Right cardiac atrium (tissue), 5 donors: ENCODE results near the gene NRCAM. TPM values are rescaled to one million over a fixed set of nuclear protein-coding genes. Genes with fewer than 3 reads are reported as not detected.

Source experiments
- ATAC-seq, 2 donors: fragments of 200-7000 bp; cut with Tn5 transposase; one replicate each; pipeline versions ENCODE4 v1.8.0 to v1.9.1; 2020; ENCODE audit warnings: moderate library complexity in 2 of 2, mild to moderate bottlenecking in 1 of 2
- DNase-seq, 3 donors: peaks; one replicate each; pipeline ENCODE4 v3.0.0-alpha.2; 2020
- H3K27ac ChIP-seq: one replicate; pipeline ENCODE4 v1.5.1; 2013; ENCODE audit warnings: mild to moderate bottlenecking, low read length, control low read depth, moderate library complexity
- H3K27me3 ChIP-seq: one replicate; pipeline ENCODE4 v1.6.1; 2013; ENCODE audit not compliant: control insufficient read depth, insufficient read depth
- H3K4me1 ChIP-seq: one replicate; pipeline ENCODE4 v1.6.1; 2013; ENCODE audit warnings: low read length; ENCODE audit not compliant: control insufficient read depth, insufficient read depth
- H3K4me3 ChIP-seq: one replicate; pipeline ENCODE4 v1.5.1; 2013; ENCODE audit warnings: low read length, control low read depth
- H3K9me3 ChIP-seq: one replicate; pipeline ENCODE4 v1.6.1; 2013; ENCODE audit warnings: low read length; ENCODE audit not compliant: control insufficient read depth
- WGBS: extraction: QIAGEN DNeasy Blood & Tissue Kit; methylation state at CpG from one replicate; pipeline ENCODE4 v1.1.7; 2013; 5-methylcytosine and 5-hydroxymethylcytosine counted together
- intact Hi-C, 4 donors: fragments of 100-400 bp; cut with DNase I; formaldehyde crosslinking; loops; one replicate each; pipeline versions ENCODE4 v1.11.0 to v1.14.0; 2022 to 2023
- polyA plus RNA-seq: library from polyadenylated mRNA; stranded (reverse); fragments of 200-250 nt; gene quantifications from one replicate; pipeline ENCODE4 v1.2.3, GENCODE V29; 2013
- total RNA-seq, 4 donors: library from RNA; stranded (reverse); fragmentation: NEBNext Ultra II Directional; extraction: Animal tissue kit (Norgen Biotek cat#: 25700); gene quantifications; one replicate each; pipeline ENCODE4 v1.2.1, GENCODE V29; 2021
- donor health status: healthy with polysubstance abuse.
- donor health status: DM: no; HTN: yes; CAD: no.
- donor health status: DM: no; HTN: no; CAD: no.
- donor health status: DM: no; HTN: yes; CAD: no; lungs with severe emphysema.
- donor health status: DM: yes; HTN: yes; CAD: no.

NRCAM gene
- total and polyA plus RNA-seq, 5 donors: 0.59 to 1.3 (median 1.1) TPM

DNA sequence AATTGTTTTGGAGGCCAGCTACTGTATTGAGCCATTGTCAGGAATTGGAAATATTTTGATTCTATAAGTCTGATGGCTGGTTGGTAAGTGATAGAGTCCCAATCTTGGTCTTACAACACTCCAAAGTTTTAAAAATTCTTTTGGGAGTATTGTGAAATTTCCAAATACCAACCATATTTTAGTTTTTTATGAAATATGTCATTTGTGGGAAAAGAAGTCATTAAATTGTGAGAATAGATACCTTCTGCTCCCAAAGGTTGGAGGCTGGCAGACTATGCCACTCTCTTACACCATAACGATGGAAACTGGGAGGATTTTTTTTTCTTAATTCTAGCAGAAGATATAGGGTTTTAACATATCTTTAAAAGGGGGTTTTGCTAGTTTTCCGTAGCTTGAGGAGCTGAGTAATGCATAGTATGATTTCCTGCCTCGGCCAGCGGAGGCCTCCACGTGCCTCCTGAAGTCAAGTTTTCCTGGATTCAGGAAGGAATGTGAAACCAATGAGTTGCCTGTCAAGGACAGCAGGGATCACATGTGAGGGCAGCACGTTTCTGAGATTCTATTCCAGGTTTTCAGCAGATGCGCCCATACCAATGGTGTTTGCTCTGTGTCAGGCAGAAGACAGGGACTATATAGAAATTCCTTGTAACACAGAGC is 233.9 kb downstream of the NRCAM start:
- Histone ChIP-seq H3K4me3 (no peak overlapping the region), H3K27me3 (no peaks in the 10 kb centered on the region), H3K9me3 (no peaks in the 10 kb centered on the region), H3K4me1 (no peaks in the 10 kb centered on the region), H3K27ac (no peak overlapping the region)
- intact Hi-C loops: no loop called here
- no peak for ATAC-seq
- WGBS: 58% methylated on average over 7 of the region's 7 CpGs
- no peak for DNase-seq

DNA sequence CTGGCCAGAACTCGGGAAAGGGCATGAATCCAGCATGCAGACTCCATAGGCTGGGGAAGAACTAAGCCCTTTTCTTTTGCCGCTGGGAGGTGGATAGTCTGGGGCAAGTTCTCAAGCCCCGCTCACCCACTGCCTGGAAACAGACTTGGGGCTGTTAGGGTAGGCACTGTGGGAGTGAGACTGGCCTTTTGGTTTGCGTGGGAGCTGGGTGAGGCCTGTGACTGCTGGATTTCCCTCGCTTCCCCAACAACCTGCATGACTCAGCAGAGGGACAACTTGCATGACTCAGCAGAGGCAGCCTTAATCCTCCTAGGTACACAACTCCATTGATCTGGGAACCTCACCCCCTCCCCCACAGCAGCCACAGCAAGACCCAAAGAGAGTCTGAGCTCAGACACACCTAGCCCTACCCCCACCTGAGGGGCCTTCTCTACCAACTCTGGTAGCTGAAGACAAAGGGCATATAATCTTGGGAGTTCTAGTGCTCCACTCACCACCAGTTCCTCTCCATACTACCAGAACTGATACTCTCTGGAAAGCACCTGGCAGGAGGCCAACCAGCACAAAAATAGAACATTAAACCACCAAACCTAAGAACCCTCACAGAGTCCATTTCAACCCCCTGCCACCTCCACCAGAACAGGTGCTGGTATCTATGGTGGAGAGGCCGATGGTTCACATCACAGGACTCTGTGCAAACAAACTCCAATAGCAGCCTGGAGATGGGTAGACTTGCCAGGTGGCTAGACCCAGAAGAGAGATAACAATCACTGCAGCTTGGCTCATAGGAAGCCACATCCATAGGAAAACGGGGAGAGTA is 244.6 kb downstream of the NRCAM start:
- no peak overlapping the region for H3K4me3 ChIP-seq
- no peak for ATAC-seq
- intact Hi-C loops: no loop called here
- no peaks in the 10 kb centered on the region for H3K4me1 ChIP-seq
- DNase-seq: no peak
- 79% methylated on average over 7 of the region's 7 CpGs for WGBS
- H3K9me3 ChIP-seq: no peaks in the 10 kb centered on the region
- H3K27ac ChIP-seq: no peak overlapping the region
- H3K27me3 ChIP-seq: no peaks in the 10 kb centered on the region

DNA sequence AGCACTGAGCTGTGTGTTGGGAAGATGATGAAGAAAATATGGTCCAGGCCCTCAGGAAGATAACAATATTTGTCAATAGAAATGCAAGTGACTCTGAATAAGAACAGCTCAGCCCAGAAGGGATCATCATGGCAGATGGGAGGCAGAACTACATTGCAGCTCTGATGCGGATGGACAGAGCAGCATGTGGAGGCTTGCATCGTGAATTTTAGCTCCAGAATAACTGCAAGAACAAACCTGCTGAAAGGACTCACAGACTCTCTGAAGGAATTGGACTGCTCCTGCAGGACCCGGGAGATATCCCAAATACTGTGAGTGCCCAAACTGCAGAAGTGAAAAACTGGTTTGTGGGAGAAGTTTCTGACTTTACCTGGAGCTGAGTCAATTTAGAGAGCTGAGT is 245.4 kb downstream of the NRCAM start:
- ATAC-seq (no peak), DNase-seq (no peak)
- Histone ChIP-seq H3K4me3 (no peak overlapping the region), H3K27me3 (no peaks in the 10 kb centered on the region), H3K4me1 (no peaks in the 10 kb centered on the region), H3K9me3 (no peaks in the 10 kb centered on the region), H3K27ac (no peak overlapping the region)
- intact Hi-C loops: no loop called here
- WGBS: 95% methylated on average over 3 of the region's 3 CpGs

DNA sequence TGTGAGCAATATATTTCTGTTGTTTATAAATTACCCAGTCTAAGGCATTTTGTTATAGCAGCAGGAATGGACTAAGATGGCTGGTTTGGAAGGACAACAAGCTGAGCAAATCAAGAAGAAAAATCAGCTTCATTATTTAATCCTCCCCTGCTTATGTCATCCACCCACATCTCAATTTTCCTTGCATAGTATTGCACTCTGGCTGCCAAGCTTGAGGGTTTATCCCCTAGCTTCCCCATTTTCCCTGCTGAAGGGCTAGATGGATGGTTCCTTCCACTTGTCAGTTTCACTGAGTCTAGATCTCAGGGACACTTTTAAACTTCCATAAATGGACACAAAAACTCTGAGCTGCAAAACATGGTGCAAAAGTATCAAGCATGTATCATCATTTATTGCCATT is 250.9 kb downstream of the NRCAM start:
- Histone ChIP-seq H3K9me3 (no peaks in the 10 kb centered on the region), H3K27ac (no peak overlapping the region), H3K4me1 (no peaks in the 10 kb centered on the region), H3K27me3 (no peaks in the 10 kb centered on the region), H3K4me3 (no peak overlapping the region)
- DNase-seq: no peak
- ATAC-seq: no peak
- intact Hi-C loops: no loop called here

DNA sequence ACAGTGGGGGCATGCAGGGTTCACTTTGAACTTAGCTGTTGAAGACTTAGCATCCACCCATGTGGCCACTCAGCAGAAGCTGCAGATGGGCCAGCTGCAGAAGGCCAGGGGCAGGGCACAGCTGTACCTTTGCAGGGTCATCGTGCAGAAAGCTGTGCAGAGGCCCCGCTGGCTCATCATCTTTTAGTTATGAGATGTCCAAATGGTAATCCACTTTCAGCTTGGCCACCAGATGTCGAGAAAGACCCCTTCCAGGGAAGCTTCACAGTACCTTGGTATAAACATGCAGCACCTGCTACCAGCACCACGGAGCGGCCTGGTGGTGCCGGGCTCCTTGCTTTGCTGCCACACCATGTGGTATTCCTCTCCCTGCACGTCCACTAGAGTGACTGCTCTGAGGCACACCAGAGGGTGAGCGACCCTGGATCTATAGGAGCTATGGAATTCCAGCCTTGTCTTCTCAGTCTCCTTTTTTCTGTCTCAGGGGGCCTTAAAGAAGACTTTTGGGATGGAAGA is 251.9 kb downstream of the NRCAM start:
- 87% methylated on average over 8 of the region's 8 CpGs for WGBS
- Histone ChIP-seq H3K27me3 (no peaks in the 10 kb centered on the region), H3K9me3 (no peaks in the 10 kb centered on the region), H3K4me3 (no peak overlapping the region), H3K27ac (no peak overlapping the region), H3K4me1 (no peaks in the 10 kb centered on the region)
- intact Hi-C loops: no loop called here
- no peak for DNase-seq
- no peak for ATAC-seq

DNA sequence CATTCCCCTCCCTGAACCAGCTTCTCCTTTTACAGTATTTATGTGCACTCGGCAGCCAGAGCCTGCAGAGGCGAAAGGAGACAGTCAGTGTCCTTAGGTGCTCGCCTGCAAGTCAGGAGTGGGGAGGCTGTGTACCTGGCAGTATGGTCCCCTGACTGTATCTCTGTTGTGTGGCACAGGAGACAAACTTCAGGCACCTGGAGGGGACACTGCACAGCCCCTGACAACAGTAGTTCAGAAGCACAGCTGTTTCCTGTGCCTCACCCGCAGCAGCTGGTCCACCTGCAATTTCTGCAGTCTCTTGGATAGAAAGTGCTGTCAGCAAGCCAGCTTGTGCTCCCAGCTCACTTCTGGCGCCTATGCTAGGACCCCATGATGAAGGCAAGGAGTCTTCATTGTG is 252.7 kb downstream of the NRCAM start:
- WGBS: 58% methylated on average over 5 of the region's 5 CpGs
- intact Hi-C loops: no loop called here
- H3K9me3 ChIP-seq: no peaks in the 10 kb centered on the region
- H3K4me1 ChIP-seq: no peaks in the 10 kb centered on the region
- ATAC-seq: no peak
- no peak overlapping the region for H3K27ac ChIP-seq
- H3K27me3 ChIP-seq: no peaks in the 10 kb centered on the region
- H3K4me3 ChIP-seq: no peak overlapping the region
- DNase-seq: no peak

DNA sequence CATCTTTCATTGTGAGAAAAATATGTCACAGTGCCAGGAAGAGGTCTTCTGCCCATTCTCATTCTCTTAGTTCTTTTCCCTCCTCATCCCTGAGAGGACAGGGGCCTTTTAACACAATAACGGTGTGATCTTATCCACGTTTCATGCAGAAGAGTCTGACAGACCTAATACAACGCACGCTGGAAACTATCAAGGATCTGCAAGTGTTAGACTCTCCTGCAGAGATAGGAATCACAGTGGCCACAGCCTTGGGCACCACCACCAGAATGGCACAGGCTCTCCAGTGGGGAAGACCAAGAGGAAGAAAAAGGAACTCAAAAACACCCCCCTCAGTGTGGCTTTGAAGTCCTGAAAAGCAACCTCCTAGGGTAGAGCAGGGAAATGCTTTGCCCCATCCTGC is 253.5 kb downstream of the NRCAM start:
- intact Hi-C loops: no loop called here
- DNase-seq (no peak), ATAC-seq (no peak)
- Histone ChIP-seq H3K4me3 (no peak overlapping the region), H3K9me3 (no peaks in the 10 kb centered on the region), H3K27me3 (no peaks in the 10 kb centered on the region), H3K4me1 (no peaks in the 10 kb centered on the region), H3K27ac (no peak overlapping the region)
- WGBS: 32% methylated on average over 4 of the region's 4 CpGs

DNA sequence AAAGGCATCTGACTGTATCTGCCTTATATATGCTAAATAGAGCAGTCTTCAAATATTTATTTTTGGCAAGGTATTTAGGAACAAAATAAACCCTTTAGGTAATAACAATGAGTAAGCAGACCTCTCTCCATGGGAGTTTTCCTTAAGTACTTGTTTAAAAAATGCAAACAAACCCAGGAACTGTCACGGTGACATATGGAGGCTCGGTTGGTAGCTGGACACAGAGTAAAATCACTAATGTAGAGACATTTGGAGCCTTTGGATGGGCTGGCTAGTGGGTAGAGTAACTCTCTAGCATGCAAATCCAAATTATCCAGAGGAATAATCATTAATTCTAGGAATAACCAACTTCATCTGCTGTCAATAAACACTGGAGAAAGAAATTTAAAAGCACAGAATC is 254.5 kb downstream of the NRCAM start:
- Histone ChIP-seq H3K27ac (no peak overlapping the region), H3K4me1 (no peaks in the 10 kb centered on the region), H3K27me3 (no peaks in the 10 kb centered on the region), H3K9me3 (no peaks in the 10 kb centered on the region), H3K4me3 (no peak overlapping the region)
- intact Hi-C loops: no loop called here
- WGBS: 75% methylated on average over 2 of the region's 2 CpGs
- no peak for DNase-seq
- ATAC-seq: no peak

DNA sequence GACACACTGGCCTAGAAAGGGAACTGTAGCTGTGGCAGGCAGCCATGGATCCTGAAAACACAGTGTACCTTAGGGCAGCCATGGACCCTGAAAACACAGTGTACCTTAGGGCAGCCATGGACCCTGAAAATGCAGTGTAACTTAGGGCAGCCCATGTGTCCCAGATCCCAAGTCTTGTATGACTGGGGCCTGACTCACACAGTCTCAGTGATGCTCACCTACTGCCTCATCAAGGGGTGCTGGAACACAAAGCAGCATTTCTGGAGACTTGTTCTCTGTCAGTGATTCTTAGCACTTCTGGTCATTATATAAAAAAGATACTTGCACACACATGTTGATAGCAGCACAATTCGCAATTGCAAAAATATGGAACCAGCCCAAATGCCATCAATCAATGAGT is 255.9 kb downstream of the NRCAM start:
- no peak for ATAC-seq
- intact Hi-C loops: no loop called here
- Histone ChIP-seq H3K4me1 (no peaks in the 10 kb centered on the region), H3K27me3 (no peaks in the 10 kb centered on the region), H3K4me3 (no peak overlapping the region), H3K9me3 (no peaks in the 10 kb centered on the region), H3K27ac (no peak overlapping the region)
- no peak for DNase-seq
- 90% methylated on average over 1 of the region's 1 CpG for WGBS

DNA sequence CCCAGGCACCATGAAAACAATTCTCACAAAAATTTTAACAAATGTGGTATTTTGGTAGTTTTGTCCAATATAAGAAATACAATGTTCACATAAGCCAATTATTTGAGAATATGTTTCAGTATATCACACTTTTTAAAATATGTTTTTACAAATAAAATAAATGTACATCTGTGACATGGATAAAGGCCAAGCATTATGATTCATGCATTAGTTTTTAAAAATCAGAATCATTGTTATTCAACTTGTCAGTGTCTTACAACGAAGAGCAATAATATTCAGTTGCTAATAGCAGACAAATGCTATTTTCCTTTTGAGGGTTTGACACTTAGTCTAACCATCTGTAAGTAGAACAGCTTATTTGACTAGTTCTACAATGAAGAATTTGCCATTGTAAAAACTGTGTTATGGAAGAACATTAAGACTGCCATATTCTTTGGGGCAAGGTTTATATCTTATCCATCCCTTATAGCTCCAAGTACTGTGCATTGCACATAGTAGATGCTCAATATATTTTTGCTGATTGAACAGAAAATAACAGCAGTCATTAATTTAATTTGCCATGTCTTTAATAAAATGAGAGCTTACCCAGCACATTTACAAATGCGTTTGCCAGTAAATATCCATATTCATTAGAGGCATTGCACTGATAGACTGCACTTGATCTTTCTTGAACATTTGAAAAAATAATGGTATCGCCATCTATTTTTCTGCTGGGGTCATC is 258.7 kb downstream of the NRCAM start:
- intact Hi-C loops: no loop called here
- H3K9me3 ChIP-seq: no peaks in the 10 kb centered on the region
- no peak overlapping the region for H3K4me3 ChIP-seq
- H3K27ac ChIP-seq: no peak overlapping the region
- H3K27me3 ChIP-seq: no peaks in the 10 kb centered on the region
- H3K4me1 ChIP-seq: no peaks in the 10 kb centered on the region
- 88% methylated on average over 3 of the region's 3 CpGs for WGBS
- DNase-seq (no peak), ATAC-seq (no peak)

DNA sequence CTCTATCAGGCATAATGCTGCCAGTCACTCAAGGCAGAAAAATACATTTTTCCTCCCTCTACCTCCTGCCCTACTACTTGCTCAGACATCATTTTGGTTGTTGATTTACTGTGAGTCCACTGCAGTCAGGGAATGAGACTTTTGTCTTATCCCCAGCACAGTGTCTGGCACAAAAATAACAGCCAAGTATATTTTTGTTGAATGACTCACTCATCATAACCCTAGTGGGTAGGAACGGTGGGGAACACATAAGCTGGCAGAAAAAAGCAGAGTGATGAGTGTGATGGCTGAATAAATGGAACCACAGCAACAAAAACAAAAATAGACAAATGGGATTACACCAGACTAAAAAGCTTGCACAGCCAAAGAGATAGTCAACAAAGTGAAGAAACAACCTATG is 260.2 kb downstream of the NRCAM start:
- 35% methylated on average over 1 of the region's 1 CpG for WGBS
- intact Hi-C loops: no loop called here
- H3K4me1 ChIP-seq: no peaks in the 10 kb centered on the region
- H3K27ac ChIP-seq: no peak overlapping the region
- no peak for ATAC-seq
- DNase-seq: no peak
- H3K9me3 ChIP-seq: no peaks in the 10 kb centered on the region
- H3K4me3 ChIP-seq: no peak overlapping the region
- H3K27me3 ChIP-seq: no peaks in the 10 kb centered on the region
